Uterus (tissue), 2 donors: Measurements from ENCODE around the gene YARS1.

ENCODE experiments used
- POLR2A ChIP-seq, 2 donors: fragments of 450-650 bp; IDR thresholded peaks; one replicate each; pipeline ENCODE4 v1.6.1; 2016; ENCODE audit warnings: antibody characterized with exemption in 2 of 2, mild to moderate bottlenecking in 1 of 2, moderate library complexity in 1 of 2
- TF ChIP-seq, protein P1 (sequence below), 4 experiments: fragments of 200-600 bp in 2 of 4; fragments of 450-650 bp in 2 of 4; sonication (generic) in 2 of 4; IDR thresholded peaks; one replicate each; pipeline ENCODE4 v1.5.1; 2016 to 2019; ENCODE audit warnings: antibody characterized with exemption in 4 of 4, mild to moderate bottlenecking in 2 of 4, moderate library complexity in 1 of 4

DNA sequence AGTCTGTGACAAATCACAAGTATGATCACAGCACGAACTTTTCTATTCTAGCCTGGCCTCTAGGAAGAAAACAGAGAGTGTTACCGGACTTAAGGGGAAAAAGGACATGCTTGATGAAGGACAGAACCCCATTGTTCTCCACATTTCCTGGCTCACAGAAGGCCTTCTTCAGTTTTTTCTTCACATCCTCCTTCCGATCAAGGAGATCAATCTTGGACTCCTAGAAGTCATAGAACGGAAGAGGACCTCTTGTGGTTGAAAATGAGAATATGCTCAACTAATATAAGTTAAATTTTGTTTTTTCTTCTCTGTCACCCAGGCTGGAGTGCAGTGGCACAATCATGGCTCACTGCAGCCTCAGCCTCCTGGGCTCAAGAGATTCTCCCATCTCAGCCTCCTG lies 30.3 kb downstream of the YARS1 start:
- TF ChIP-seq, protein P1, sequence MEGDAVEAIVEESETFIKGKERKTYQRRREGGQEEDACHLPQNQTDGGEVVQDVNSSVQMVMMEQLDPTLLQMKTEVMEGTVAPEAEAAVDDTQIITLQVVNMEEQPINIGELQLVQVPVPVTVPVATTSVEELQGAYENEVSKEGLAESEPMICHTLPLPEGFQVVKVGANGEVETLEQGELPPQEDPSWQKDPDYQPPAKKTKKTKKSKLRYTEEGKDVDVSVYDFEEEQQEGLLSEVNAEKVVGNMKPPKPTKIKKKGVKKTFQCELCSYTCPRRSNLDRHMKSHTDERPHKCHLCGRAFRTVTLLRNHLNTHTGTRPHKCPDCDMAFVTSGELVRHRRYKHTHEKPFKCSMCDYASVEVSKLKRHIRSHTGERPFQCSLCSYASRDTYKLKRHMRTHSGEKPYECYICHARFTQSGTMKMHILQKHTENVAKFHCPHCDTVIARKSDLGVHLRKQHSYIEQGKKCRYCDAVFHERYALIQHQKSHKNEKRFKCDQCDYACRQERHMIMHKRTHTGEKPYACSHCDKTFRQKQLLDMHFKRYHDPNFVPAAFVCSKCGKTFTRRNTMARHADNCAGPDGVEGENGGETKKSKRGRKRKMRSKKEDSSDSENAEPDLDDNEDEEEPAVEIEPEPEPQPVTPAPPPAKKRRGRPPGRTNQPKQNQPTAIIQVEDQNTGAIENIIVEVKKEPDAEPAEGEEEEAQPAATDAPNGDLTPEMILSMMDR (IDR thresholded peaks at IDR 0.05): peak in 3 of 4 experiments; percentile 11 to 24 (median 17)
- TF ChIP-seq POLR2A (IDR thresholded peaks at IDR 0.05): no peak
